ENCODE results near the gene FBXL20.
"Not testable (repeated sequence)": the region's sequence is repeated elsewhere in the genome, so short reads cannot be mapped to it uniquely, and the experiment has no call there.

DNA sequence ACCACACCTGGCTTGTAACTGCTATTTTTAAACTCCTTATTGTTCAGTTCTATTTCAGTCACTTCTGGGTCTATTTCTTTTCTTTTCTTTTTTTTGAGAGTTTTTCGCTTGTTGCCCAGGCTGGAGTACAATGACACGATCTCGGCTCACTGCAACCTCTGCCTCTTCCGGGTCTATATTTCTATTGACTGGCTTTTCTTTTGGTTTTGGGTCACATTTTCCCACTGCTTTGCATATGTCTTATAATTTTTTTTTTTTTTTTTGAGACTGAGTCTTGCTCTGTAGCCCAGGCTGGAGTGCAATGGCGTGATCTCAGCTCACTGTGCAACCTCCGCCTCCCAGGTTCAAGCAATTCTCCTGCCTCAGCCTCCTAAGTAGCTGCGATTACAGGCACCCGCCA lies 108.9 kb downstream of the FBXL20 start:
- TF ChIP-seq, protein P1, sequence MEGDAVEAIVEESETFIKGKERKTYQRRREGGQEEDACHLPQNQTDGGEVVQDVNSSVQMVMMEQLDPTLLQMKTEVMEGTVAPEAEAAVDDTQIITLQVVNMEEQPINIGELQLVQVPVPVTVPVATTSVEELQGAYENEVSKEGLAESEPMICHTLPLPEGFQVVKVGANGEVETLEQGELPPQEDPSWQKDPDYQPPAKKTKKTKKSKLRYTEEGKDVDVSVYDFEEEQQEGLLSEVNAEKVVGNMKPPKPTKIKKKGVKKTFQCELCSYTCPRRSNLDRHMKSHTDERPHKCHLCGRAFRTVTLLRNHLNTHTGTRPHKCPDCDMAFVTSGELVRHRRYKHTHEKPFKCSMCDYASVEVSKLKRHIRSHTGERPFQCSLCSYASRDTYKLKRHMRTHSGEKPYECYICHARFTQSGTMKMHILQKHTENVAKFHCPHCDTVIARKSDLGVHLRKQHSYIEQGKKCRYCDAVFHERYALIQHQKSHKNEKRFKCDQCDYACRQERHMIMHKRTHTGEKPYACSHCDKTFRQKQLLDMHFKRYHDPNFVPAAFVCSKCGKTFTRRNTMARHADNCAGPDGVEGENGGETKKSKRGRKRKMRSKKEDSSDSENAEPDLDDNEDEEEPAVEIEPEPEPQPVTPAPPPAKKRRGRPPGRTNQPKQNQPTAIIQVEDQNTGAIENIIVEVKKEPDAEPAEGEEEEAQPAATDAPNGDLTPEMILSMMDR (conservative IDR thresholded peaks at IDR 0.05; ENCODE audit: low read length): not testable (repeated sequence)
- TF ChIP-seq EZH2phosphoT487 (IDR thresholded peaks at IDR 0.05; ENCODE audit: borderline replicate concordance): not testable (repeated sequence)

All from Loucy (cell line).